ENCODE data around the gene IGDCC3.

- TF ChIP-seq EP300 (conservative IDR thresholded peaks at IDR 0.05; ENCODE audit: poor library complexity, severe bottlenecking) (no peak), SMC3 (conservative IDR thresholded peaks at IDR 0.05; ENCODE audit: poor library complexity) (no peak), CTCF (IDR thresholded peaks at IDR 0.05; ENCODE audit: poor library complexity, severe bottlenecking) (no peak), REST (IDR thresholded peaks at IDR 0.05; ENCODE audit: borderline replicate concordance) (no peak), TAF1 (IDR thresholded peaks at IDR 0.05; ENCODE audit: low read depth) (no peak), EZH2 (IDR thresholded peaks at IDR 0.05; ENCODE audit: borderline replicate concordance, insufficient read depth, low read length, poor library complexity, severe bottlenecking) (no peak), POLR2AphosphoS5 (IDR thresholded peaks at IDR 0.05) (no peak)
Measured at GRCh38 chr15:65329984-65330735, 47.6 kb downstream of the IGDCC3 start.
